Activated T-helper 2 cell treated with anti-CD3 and anti-CD28 coated beads, Interferon-gamma antibody, Interleukin-2, Interleukin-4, amounts not matched to agents 10 μg/mL and 5 μg/mL and 100 μg/mL, durations not matched to agents 14 hours and 24 hours and 36 hours (primary cell): ENCODE measurements around the gene TMEM100. TPM values are rescaled to one million over a fixed set of nuclear protein-coding genes. Genes with fewer than 3 reads are reported as not detected.

Experiments used
- DNase-seq: peaks from one replicate; pipeline ENCODE4 v3.0.0; 2021; ENCODE audit warnings: low spot score
- H3K27ac Mint-ChIP-seq: one replicate; pipeline ENCODE4 v1.8.0; 2021; ENCODE audit warnings: mixed read lengths
- H3K27me3 Mint-ChIP-seq: one replicate; pipeline ENCODE4 v1.8.0; 2021; ENCODE audit warnings: low read depth, mixed read lengths
- H3K36me3 Mint-ChIP-seq: one replicate; pipeline ENCODE4 v1.8.0; 2021; ENCODE audit warnings: low read depth, mixed read lengths
- H3K4me1 Mint-ChIP-seq: one replicate; pipeline ENCODE4 v1.8.0; 2021; ENCODE audit warnings: low read depth, mixed read lengths
- H3K4me3 Mint-ChIP-seq: one replicate; pipeline ENCODE4 v1.8.0; 2021; ENCODE audit warnings: low read depth, mild to moderate bottlenecking, moderate library complexity, mixed read lengths
- H3K9me3 Mint-ChIP-seq: one replicate; pipeline ENCODE4 v1.8.0; 2021; ENCODE audit warnings: mixed read lengths
- intact Hi-C: fragments of 100-400 bp; cut with micrococcal nuclease; formaldehyde crosslinking; loops from one replicate; pipeline ENCODE4 v1.15.1; 2023
- total RNA-seq: library from RNA; stranded (reverse); gene quantifications from 2 replicates; pipeline ENCODE4 v1.2.3, GENCODE V29; 2022

The TMEM100 gene
- total RNA-seq, 1 donor from 2014 or later: not detected

DNA sequence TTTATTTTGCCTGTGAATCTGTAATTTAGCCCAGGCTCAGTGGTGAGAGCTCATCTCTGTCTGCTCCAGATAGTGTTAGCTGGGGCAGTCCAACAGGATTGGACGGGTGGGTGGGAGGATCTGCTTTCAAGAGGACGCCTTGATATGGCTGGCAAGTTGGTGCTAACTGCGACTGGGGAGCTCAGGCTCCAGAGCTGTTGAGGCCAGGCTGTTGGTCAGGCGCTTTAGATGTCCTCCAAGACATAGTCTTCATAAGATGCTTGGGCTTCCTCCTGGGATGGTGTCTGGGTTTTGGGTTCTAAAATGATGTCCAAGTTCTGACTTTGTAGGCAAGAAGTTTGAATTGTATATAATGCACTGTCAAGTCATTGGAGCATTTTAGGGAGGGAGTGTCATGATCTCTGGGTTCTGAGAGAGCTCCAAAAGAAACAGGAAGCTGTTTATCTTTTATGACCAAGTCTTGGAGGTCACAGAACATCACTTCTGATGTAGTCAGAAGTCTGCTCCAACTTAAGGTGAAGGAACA is 15.4 kb upstream of the TMEM100 start:
- DNase-seq: no peak
- intact Hi-C loops: no loop called here
- no peak overlapping the region for H3K4me3 Mint-ChIP-seq
- peaks cover 23% of the 10 kb centered on the region for H3K27me3 Mint-ChIP-seq
- H3K9me3 Mint-ChIP-seq: no peaks in the 10 kb centered on the region
- H3K4me1 Mint-ChIP-seq: peaks cover 22% of the 10 kb centered on the region
- no peak overlapping the region for H3K27ac Mint-ChIP-seq
- no peaks in the 10 kb centered on the region for H3K36me3 Mint-ChIP-seq

DNA sequence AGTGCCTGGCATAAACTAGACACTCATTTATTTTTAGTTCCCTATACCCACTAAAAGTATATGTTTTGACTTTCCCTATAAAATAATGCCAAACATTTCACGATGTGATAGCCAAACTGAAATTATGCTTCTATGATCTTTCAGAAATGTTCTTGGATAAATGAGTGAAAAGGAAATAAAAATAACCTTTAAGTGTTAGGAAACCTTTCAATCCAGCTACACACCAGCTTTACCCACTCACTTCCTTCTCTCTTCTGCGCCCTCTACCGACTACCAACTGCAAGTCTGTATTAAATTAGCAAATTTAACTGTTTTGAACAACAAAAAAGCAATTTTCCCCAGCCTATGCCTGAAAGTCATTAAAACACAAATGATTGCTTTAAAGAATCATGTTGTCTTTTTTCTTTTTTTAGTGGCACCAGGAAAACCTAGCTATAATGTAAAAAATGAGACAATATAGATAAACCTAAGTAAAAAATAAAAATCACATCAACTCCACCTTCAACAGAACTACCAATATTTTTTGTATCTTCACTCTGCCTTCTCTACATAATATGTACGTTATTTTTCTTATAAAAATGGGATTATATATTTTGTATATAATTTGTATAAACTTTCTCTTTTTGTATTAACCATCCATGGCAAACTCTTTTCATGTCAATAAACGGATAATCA is 13.2 kb upstream of the TMEM100 start:
- H3K9me3 Mint-ChIP-seq: no peaks in the 10 kb centered on the region
- no peak overlapping the region for H3K4me3 Mint-ChIP-seq
- peak; percentile 13 for DNase-seq
- intact Hi-C loops: loop anchor here (2.0 kb wide), 1 partner anchor 15 kb away; the partner anchor contains the start of gene PCTP
- peaks cover 37% of the 10 kb centered on the region for H3K27me3 Mint-ChIP-seq
- H3K36me3 Mint-ChIP-seq: no peaks in the 10 kb centered on the region
- H3K27ac Mint-ChIP-seq: no peak overlapping the region
- H3K4me1 Mint-ChIP-seq: peaks cover 35% of the 10 kb centered on the region

DNA sequence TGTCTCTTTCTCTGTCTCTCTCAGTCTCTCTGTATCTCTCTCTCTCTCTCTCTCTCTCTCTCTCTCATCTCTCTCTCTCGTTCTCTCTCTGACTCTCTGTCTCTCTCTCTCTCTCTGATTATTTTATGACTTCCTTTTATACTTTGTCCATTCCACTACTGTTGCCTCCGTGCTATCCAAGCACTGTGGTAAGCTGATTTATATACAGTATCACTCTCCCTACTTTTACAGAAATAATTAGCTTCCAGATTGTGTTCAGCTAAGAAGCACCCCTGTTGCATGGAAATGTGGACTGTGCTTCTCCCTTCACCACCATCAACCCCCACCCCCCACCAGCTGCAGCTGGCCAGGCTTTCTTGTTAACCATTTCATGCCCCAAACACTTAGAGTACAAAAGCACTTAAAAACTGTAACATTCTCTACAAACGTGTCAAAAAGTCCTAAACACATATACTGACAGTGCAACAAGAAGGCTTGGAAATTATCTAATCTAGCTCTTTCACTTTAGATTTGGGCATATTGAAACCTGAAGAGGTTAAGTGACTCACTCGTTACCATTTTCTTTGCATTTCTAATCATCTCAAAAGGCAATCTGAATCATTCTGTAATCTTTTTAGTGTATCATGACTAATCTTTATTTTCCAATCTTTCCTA is 11.6 kb upstream of the TMEM100 start:
- intact Hi-C loops: loop anchor here (2.0 to 5.0 kb wide), 3 partner anchors 17 to 207 kb away; partner anchors contain the start of gene PCTP
- Mint-ChIP-seq H3K9me3 (no peaks in the 10 kb centered on the region), H3K4me1 (peaks cover 35% of the 10 kb centered on the region), H3K36me3 (no peaks in the 10 kb centered on the region), H3K4me3 (no peak overlapping the region), H3K27me3 (peaks cover 40% of the 10 kb centered on the region), H3K27ac (peak overlapping the region; percentile 35)
- no peak for DNase-seq

DNA sequence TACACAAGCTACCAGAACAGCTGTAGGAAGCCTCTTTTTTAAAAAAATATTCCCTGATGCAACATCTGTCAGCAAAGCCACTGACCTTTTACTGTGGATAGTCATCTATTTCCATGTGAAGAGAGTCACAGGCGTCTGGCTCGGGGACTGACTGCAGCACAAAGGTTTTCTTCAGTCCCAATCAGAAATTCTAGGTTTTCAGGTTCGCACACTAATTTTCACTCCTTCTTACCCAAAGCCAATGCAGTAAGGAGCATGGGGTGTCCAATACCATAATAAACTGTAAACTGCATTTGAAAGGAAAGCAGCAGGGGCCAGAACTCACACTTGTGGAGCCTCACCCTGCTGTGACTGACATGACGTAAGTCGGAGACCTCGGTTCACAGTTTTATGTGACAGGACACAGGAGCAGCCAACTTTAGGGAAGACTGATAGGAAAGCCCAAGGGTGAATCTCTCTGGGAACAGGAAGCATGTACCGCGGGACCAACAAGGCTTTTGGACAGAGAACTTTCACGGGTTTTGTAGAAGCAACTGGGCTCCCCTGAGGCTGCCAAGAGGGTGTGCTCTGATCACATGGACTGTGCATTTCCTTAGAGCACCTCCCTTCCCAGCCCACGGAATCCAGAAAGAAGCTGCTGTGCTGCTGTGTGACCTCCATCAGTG is 9.1 kb upstream of the TMEM100 start:
- no peak for DNase-seq
- H3K9me3 Mint-ChIP-seq: no peaks in the 10 kb centered on the region
- no peaks in the 10 kb centered on the region for H3K36me3 Mint-ChIP-seq
- no peak overlapping the region for H3K4me3 Mint-ChIP-seq
- peaks cover 35% of the 10 kb centered on the region for H3K4me1 Mint-ChIP-seq
- intact Hi-C loops: loop anchor here (5.0 kb wide), 2 partner anchors 154 to 204 kb away; no protein-coding TSS in a partner anchor
- peaks cover 54% of the 10 kb centered on the region for H3K27me3 Mint-ChIP-seq
- H3K27ac Mint-ChIP-seq: no peak overlapping the region

DNA sequence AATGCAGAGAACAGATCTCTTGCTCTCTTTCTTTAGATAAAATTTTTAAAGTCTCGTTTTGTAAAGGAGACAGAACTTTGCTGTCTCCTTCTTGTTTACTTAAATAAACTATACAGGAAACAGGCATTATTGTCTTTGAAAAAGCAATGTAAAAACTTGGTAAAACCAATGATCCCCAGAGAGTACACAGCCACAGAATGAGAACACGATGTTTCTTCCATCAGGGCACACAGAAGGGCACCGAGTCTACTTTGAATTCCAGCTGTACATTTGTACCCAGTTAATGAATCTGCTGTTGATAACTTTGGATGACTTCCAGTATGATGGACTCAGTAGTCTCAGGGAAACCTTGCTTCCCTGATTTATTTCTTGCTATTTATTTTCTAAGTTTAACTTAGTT is 8.1 kb upstream of the TMEM100 start:
- intact Hi-C loops: loop anchor here (5.0 kb wide), 2 partner anchors 154 to 204 kb away; no protein-coding TSS in a partner anchor
- H3K27me3 Mint-ChIP-seq: peaks cover 58% of the 10 kb centered on the region
- no peak for DNase-seq
- H3K27ac Mint-ChIP-seq: no peak overlapping the region
- H3K36me3 Mint-ChIP-seq: no peaks in the 10 kb centered on the region
- no peak overlapping the region for H3K4me3 Mint-ChIP-seq
- no peaks in the 10 kb centered on the region for H3K9me3 Mint-ChIP-seq
- H3K4me1 Mint-ChIP-seq: peaks cover 34% of the 10 kb centered on the region

DNA sequence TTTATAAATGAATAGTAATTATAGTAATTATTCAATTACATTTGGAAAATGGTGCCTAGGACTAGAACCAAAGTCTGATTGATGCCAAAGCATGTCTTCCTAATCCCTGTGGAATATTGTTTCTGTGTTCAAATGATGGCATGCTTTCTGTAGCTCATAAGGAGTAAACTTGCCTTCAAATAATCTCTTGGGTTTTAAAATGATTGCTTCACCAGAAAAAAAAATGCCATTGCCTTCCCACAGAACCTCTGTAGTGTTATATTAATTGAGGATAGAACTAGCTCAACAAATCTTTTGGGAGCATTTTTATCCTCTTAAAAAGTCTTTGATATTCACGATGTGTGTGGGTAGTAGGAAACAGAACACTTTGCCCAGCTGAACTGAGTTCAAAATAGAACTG is 7.7 kb upstream of the TMEM100 start:
- no peak overlapping the region for H3K4me3 Mint-ChIP-seq
- no peaks in the 10 kb centered on the region for H3K9me3 Mint-ChIP-seq
- H3K36me3 Mint-ChIP-seq: no peaks in the 10 kb centered on the region
- intact Hi-C loops: loop anchor here (5.0 kb wide), 2 partner anchors 153 to 203 kb away; no protein-coding TSS in a partner anchor
- H3K4me1 Mint-ChIP-seq: peaks cover 32% of the 10 kb centered on the region
- DNase-seq: no peak
- H3K27ac Mint-ChIP-seq: no peak overlapping the region
- H3K27me3 Mint-ChIP-seq: peaks cover 58% of the 10 kb centered on the region

DNA sequence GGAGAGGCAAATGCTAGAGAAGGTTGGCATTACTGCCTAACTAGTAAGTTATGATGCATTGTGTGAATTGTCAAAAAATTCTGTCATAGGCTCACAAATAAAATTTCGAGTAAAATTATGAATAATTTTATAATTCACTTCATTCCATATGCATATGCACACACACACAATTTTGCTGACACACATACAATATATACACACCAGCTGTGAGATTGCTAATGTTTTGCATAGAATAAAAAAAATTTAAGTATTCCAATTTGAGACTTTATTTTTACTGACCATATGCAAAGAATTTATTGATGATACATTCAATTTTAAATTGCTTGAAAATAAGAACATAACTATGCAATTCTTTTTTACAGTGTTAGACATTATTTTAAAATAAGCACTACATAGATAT is 6.8 kb upstream of the TMEM100 start:
- intact Hi-C loops: no loop called here
- no peak for DNase-seq
- no peak overlapping the region for H3K27ac Mint-ChIP-seq
- H3K4me1 Mint-ChIP-seq: peaks cover 28% of the 10 kb centered on the region
- peaks cover 65% of the 10 kb centered on the region for H3K27me3 Mint-ChIP-seq
- no peaks in the 10 kb centered on the region for H3K36me3 Mint-ChIP-seq
- H3K9me3 Mint-ChIP-seq: no peaks in the 10 kb centered on the region
- H3K4me3 Mint-ChIP-seq: no peak overlapping the region

DNA sequence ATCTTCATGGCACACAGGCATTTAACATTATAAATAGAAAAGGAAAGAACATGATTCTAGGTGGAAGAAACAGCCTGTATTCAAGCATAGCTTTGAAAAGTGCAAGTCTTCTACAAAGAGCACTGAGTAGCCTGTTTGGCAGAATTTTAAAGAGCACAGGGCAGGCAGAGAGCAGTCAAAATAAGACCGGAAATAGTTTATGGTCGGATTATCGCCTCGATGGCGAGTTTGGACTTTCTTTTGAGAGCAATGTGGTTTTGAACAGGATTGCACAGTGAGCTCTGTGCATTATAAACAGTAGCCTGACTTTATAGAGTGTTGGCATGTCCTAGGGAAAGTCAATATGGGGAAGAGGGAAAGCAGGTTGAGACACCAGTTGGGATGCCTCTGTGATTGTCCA is 6.2 kb upstream of the TMEM100 start:
- no peak for DNase-seq
- H3K4me1 Mint-ChIP-seq: peaks cover 21% of the 10 kb centered on the region
- H3K9me3 Mint-ChIP-seq: no peaks in the 10 kb centered on the region
- intact Hi-C loops: no loop called here
- peaks cover 66% of the 10 kb centered on the region for H3K27me3 Mint-ChIP-seq
- no peak overlapping the region for H3K4me3 Mint-ChIP-seq
- H3K27ac Mint-ChIP-seq: no peak overlapping the region
- no peaks in the 10 kb centered on the region for H3K36me3 Mint-ChIP-seq

DNA sequence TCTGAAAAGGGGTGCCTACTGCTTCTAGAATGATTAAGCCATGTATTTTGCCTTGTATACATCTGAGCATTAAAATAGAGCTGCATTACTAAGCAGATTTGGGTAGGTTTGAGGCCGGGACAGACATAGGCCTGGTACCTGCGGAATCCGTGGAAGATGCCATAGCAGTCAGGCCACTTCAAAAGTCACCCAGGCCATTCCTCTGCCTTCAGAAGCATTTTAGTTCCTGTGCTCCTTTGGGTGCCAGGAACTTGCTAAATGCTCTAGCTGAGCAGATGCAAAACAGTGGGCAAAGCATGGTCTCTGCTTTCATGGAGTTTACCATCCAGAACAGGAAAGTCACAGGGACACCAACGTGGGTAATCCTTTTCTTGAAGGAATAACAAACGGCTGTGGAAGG is 5.7 kb upstream of the TMEM100 start:
- peaks cover 69% of the 10 kb centered on the region for H3K27me3 Mint-ChIP-seq
- H3K27ac Mint-ChIP-seq: no peak overlapping the region
- no peaks in the 10 kb centered on the region for H3K36me3 Mint-ChIP-seq
- intact Hi-C loops: no loop called here
- no peak for DNase-seq
- H3K4me1 Mint-ChIP-seq: peaks cover 16% of the 10 kb centered on the region
- H3K4me3 Mint-ChIP-seq: no peak overlapping the region
- H3K9me3 Mint-ChIP-seq: no peaks in the 10 kb centered on the region

DNA sequence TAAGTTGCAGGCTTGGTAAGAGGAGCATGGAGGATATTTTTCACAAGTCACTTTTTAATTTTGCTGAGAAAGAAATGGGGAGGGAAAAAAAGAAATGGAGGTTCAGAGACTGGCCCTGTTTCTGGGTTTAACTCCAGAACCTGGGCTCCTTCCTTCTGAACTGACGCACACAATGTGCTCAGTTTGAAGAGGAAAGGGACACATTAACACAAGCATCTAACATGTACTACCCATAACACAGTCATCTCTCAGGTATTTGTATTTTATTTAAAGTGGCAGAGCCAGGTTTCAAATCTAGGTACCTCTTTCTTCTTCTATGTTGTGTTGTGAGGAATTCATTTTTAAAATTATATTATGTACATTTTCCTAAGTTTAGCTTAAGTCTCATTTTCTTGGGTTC is 5.3 kb upstream of the TMEM100 start:
- no peaks in the 10 kb centered on the region for H3K36me3 Mint-ChIP-seq
- H3K4me3 Mint-ChIP-seq: no peak overlapping the region
- no peak overlapping the region for H3K27ac Mint-ChIP-seq
- peaks cover 12% of the 10 kb centered on the region for H3K4me1 Mint-ChIP-seq
- intact Hi-C loops: no loop called here
- no peak for DNase-seq
- H3K27me3 Mint-ChIP-seq: peaks cover 71% of the 10 kb centered on the region
- H3K9me3 Mint-ChIP-seq: no peaks in the 10 kb centered on the region

DNA sequence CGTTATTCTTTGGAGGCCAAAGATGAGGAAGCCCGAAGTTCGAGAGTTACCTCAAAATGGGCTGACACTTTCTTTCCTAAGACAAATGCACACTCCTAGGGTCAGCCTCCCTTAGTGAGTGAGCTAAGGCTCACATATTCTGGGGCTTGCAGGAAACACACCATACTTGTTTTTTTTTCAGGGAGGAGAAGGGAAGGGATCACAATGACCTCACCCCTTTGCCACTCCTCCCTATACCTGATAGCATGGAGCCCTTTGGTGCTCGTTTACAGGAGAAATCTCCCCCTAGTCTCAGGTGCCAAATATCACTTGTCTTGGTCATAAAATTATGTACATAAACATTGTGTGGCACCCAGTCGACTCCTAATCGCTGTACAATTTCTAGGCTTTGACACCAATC is 4.6 kb upstream of the TMEM100 start:
- Mint-ChIP-seq H3K36me3 (no peaks in the 10 kb centered on the region), H3K4me3 (no peak overlapping the region), H3K27me3 (peaks cover 72% of the 10 kb centered on the region), H3K4me1 (peaks cover 8% of the 10 kb centered on the region), H3K27ac (no peak overlapping the region), H3K9me3 (no peaks in the 10 kb centered on the region)
- intact Hi-C loops: no loop called here
- no peak for DNase-seq

DNA sequence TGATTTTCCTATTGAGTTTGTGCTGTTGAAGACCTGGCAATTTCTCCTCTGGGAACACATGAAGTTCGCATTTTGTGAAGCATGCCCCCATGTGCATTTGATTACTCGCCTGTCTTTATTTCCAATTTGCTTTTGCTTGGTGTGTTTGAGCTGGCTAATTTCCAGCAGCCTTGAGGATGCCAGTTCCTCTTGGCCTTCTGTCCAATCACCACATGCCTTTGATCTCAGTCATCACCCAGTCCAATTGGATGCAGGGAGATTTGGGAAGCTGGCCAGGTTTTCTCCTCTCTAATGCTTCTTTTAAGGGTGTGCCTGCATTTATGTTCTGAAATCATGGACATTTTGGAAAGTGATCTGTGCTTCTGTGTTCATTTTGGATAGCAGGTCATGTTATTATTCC is 3.8 kb upstream of the TMEM100 start:
- Mint-ChIP-seq H3K4me3 (no peak overlapping the region), H3K4me1 (peaks cover 4% of the 10 kb centered on the region), H3K27me3 (peaks cover 72% of the 10 kb centered on the region), H3K27ac (no peak overlapping the region), H3K36me3 (no peaks in the 10 kb centered on the region), H3K9me3 (no peaks in the 10 kb centered on the region)
- no peak for DNase-seq
- intact Hi-C loops: no loop called here

DNA sequence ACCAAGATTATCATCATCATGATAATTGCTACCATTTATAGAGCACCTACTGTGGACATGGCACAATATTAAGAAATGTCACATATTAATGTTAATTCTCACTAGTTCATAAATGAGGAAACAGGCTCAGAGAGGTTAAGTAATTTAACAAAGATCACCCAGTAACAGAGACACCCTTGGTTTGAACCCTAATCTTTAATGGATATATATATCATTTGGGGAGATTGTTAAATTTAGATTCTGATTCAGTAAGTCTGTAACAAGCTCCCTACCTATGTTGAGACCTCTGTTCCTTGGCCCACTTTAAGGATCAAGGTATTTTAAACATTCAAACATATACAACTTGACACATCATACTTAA is 804 bp upstream of the TMEM100 start:
- no peak for DNase-seq
- intact Hi-C loops: no loop called here
- Mint-ChIP-seq H3K4me3 (no peak overlapping the region), H3K27me3 (peaks cover 65% of the 10 kb centered on the region), H3K27ac (no peak overlapping the region), H3K4me1 (peaks cover 2% of the 10 kb centered on the region), H3K36me3 (no peaks in the 10 kb centered on the region), H3K9me3 (no peaks in the 10 kb centered on the region)
